H9 (cell line): ENCODE measurements around the gene CADM1. TPM values are rescaled to one million over a fixed set of nuclear protein-coding genes. Genes with fewer than 3 reads are reported as not detected.

Experiments used
- DNase-seq: peaks from one replicate; pipeline ENCODE4 v3.0.0-alpha.2; 2017
- H2AFZ ChIP-seq: one replicate; pipeline ENCODE4 v1.6.1; 2013; ENCODE audit warnings: mild to moderate bottlenecking, low read length, control low read depth, moderate library complexity
- H2AK5ac ChIP-seq: 2 replicates; pipeline ENCODE4 v1.6.1; 2013; ENCODE audit warnings: low read length, control low read depth, mixed read lengths; ENCODE audit not compliant: insufficient read length
- H2BK120ac ChIP-seq: one replicate; pipeline ENCODE4 v1.6.1; 2013; ENCODE audit warnings: low read depth, mild to moderate bottlenecking, low read length, control low read depth, inconsistent platforms; ENCODE audit not compliant: poor library complexity, severe bottlenecking
- H2BK12ac ChIP-seq: 2 replicates; pipeline ENCODE4 v1.6.1; 2013; ENCODE audit warnings: low read length, control low read depth, mixed read lengths, low read depth; ENCODE audit not compliant: insufficient read length
- H2BK15ac ChIP-seq: 2 replicates; pipeline ENCODE4 v1.6.1; 2013; ENCODE audit warnings: low read depth, low read length, control low read depth
- H2BK20ac ChIP-seq: one replicate; pipeline ENCODE4 v1.6.1; 2013; ENCODE audit warnings: low read depth, mild to moderate bottlenecking, low read length, control low read depth, inconsistent platforms; ENCODE audit not compliant: poor library complexity, severe bottlenecking
- H2BK5ac ChIP-seq: 2 replicates; pipeline ENCODE4 v1.6.1; 2013; ENCODE audit warnings: low read length, control low read depth, mixed read lengths; ENCODE audit not compliant: insufficient read length
- H3K14ac ChIP-seq: 2 replicates; pipeline ENCODE4 v1.6.1; 2013; ENCODE audit warnings: low read length, control low read depth; ENCODE audit not compliant: insufficient read depth
- H3K18ac ChIP-seq: 2 replicates; pipeline ENCODE4 v1.6.1; 2013; ENCODE audit warnings: low read depth, mild to moderate bottlenecking, mixed read lengths, low read length, control low read depth; ENCODE audit not compliant: insufficient read length
- H3K23ac ChIP-seq: 2 replicates; pipeline ENCODE4 v1.6.1; 2013; ENCODE audit warnings: low read length, control low read depth, mixed read lengths, low read depth; ENCODE audit not compliant: insufficient read length
- H3K23me2 ChIP-seq: 2 replicates; pipeline ENCODE4 v1.6.1; 2013; ENCODE audit warnings: low read depth, mild to moderate bottlenecking, mixed read lengths, low read length, control low read depth; ENCODE audit not compliant: insufficient read length, poor library complexity, severe bottlenecking
- H3K27ac ChIP-seq: 2 replicates; pipeline ENCODE4 v1.5.1; 2013; ENCODE audit warnings: low read length, control low read depth, mixed read lengths, low read depth; ENCODE audit not compliant: insufficient read length
- H3K27me3 ChIP-seq: 2 replicates; pipeline ENCODE4 v1.6.1; 2013; ENCODE audit warnings: low read length, control low read depth, inconsistent platforms; ENCODE audit not compliant: insufficient read depth
- H3K4ac ChIP-seq: 2 replicates; pipeline ENCODE4 v1.6.1; 2013; ENCODE audit warnings: low read depth, mild to moderate bottlenecking, control low read depth, inconsistent platforms, low read length, moderate library complexity
- H3K4me1 ChIP-seq: 2 replicates; pipeline ENCODE4 v1.6.1; 2013; ENCODE audit warnings: low read length, control low read depth, inconsistent platforms; ENCODE audit not compliant: insufficient read depth
- H3K4me2 ChIP-seq: 2 replicates; pipeline ENCODE4 v1.6.1; 2013; ENCODE audit warnings: low read length, control low read depth, mixed read lengths; ENCODE audit not compliant: insufficient read length, insufficient read depth
- H3K56ac ChIP-seq: 2 replicates; pipeline ENCODE4 v1.6.1; 2013; ENCODE audit warnings: low read depth, mild to moderate bottlenecking, mixed read lengths, low read length, control low read depth; ENCODE audit not compliant: insufficient read length
- H3K79me1 ChIP-seq: 2 replicates; pipeline ENCODE4 v1.6.1; 2013; ENCODE audit warnings: low read depth, mild to moderate bottlenecking, moderate library complexity, low read length, control low read depth, inconsistent platforms; ENCODE audit not compliant: insufficient read depth, poor library complexity, severe bottlenecking
- H3K79me2 ChIP-seq: 2 replicates; pipeline ENCODE4 v1.6.1; 2013; ENCODE audit warnings: low read length, control low read depth, inconsistent platforms; ENCODE audit not compliant: insufficient read depth
- H3K9ac ChIP-seq: 2 replicates; pipeline ENCODE4 v1.6.1; 2013; ENCODE audit warnings: low read length, control low read depth, mixed read lengths; ENCODE audit not compliant: insufficient read length; ENCODE audit errors: extremely low read depth
- H3K9me3 ChIP-seq: one replicate; pipeline ENCODE4 v1.6.1; 2013; ENCODE audit warnings: low read depth, low read length, inconsistent platforms; ENCODE audit not compliant: control insufficient read depth
- H3T11ph ChIP-seq: one replicate; pipeline ENCODE4 v1.6.1; 2013; ENCODE audit warnings: mild to moderate bottlenecking, low read length, control low read depth, inconsistent platforms
- H4K20me1 ChIP-seq: one replicate; pipeline ENCODE4 v1.6.1; 2013; ENCODE audit not compliant: control insufficient read depth, insufficient read length, insufficient read depth
- H4K5ac ChIP-seq: 2 replicates; pipeline ENCODE4 v1.6.1; 2013; ENCODE audit warnings: low read depth, mild to moderate bottlenecking, mixed read lengths, low read length, control low read depth; ENCODE audit not compliant: insufficient read length
- H4K8ac ChIP-seq: replicated peaks from 2 replicates; pipeline ENCODE4 v1.6.1; 2013; ENCODE audit warnings: low read length, control low read depth, mixed read lengths, low read depth; ENCODE audit not compliant: insufficient read length
- H4K91ac ChIP-seq: 2 replicates; pipeline ENCODE4 v1.6.1; 2013; ENCODE audit warnings: low read depth, mild to moderate bottlenecking, moderate library complexity, mixed read lengths, low read length, control low read depth; ENCODE audit not compliant: insufficient read length
- H3K27ac Mint-ChIP-seq, 3 experiments: 2 replicates in 2 of 3; 3 replicates in 1 of 3; pipeline ENCODE4 v1.8.0; 2020 to 2021; ENCODE audit warnings: mixed read lengths in 3 of 3, mild to moderate bottlenecking in 1 of 3, moderate library complexity in 1 of 3
- H3K27me3 Mint-ChIP-seq: 2 replicates; pipeline ENCODE4 v1.8.0; 2021; ENCODE audit warnings: low read depth, mild to moderate bottlenecking, moderate library complexity, mixed read lengths
- H3K36me3 Mint-ChIP-seq, 3 experiments: 2 replicates in 2 of 3; 3 replicates in 1 of 3; pipeline ENCODE4 v1.8.0; 2020 to 2021; ENCODE audit warnings: low read depth in 3 of 3, mixed read lengths in 3 of 3; ENCODE audit not compliant: insufficient read depth in 1 of 3
- H3K4me1 Mint-ChIP-seq, 2 experiments: 2 replicates each; pipeline ENCODE4 v1.8.0; 2020; ENCODE audit warnings: mixed read lengths in 2 of 2
- H3K4me3 Mint-ChIP-seq, 2 experiments: 2 replicates in 1 of 2; 3 replicates in 1 of 2; pipeline ENCODE4 v1.8.0; 2020 to 2021; ENCODE audit warnings: mild to moderate bottlenecking in 2 of 2, mixed read lengths in 2 of 2, moderate library complexity in 1 of 2
- H3K9me3 Mint-ChIP-seq, 2 experiments: 2 replicates in 1 of 2; 3 replicates in 1 of 2; pipeline ENCODE4 v1.8.0; 2020; ENCODE audit warnings: mild to moderate bottlenecking in 2 of 2, mixed read lengths in 2 of 2, moderate library complexity in 1 of 2
- CTCF ChIP-seq: fragments of 200-600 bp; sonication (generic); conservative IDR thresholded peaks from 3 replicates; pipeline ENCODE4 v1.8.0; 2021; ENCODE audit warnings: antibody characterized with exemption, mild to moderate bottlenecking
- WGBS: extraction: QIAGEN DNeasy Blood & Tissue Kit; methylation state at CpG from one replicate; pipeline ENCODE4 v1.1.7; 2013; ENCODE audit warnings: missing lambda C conversion rate, low lambda C conversion rate, mixed read lengths; ENCODE audit not compliant: insufficient read length; ENCODE audit errors: extremely low coverage; 5-methylcytosine and 5-hydroxymethylcytosine counted together
- total RNA-seq: library from RNA; stranded (reverse); gene quantifications from 2 replicates; pipeline ENCODE4 v1.2.1, GENCODE V29; 2021

CADM1 gene
- total RNA-seq, 1 experiment from 2014 or later = 11.9 TPM

DNA sequence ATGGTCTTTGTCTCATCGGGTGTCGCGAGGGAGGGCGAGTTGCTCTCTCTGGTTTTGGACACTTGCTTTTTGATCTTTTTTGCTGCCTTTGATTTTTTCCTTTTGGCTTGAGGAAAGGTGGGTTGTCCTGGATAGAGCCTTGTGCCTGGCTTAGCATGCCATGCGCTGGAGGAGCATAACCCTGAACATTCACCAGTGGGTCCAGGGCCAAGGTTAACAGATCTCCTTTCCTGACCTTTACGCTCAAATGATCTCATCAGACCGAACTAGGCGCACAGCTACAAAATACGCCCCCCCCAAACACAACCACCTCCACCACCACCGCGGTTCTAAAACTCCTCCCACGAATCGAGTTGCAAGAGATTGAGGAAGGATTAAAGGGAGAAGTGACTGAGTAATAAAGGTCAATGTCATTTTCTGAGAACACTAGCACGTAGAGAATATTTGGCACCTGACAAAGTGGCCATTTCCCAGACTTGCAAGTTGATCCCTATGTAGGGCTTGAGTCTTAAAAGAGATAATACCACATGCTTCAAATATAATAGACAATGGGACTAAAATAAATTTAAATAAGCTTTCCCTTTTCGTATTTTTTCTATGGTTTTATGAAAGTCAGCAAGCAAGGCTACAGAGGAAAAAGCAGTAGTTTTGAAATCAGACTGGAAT lies 48.7 kb upstream of the CADM1 start:
- Mint-ChIP-seq H3K9me3 (no peaks in the 10 kb centered on the region), H3K36me3 (no peaks in the 10 kb centered on the region), H3K27ac (no peak overlapping the region), H3K4me1 (peaks cover 39 to 51% of the 10 kb centered on the region in 2 experiments), H3K4me3 (no peak overlapping the region), H3K27me3 (peaks cover 4% of the 10 kb centered on the region; the same call in 1 of the 2 replicates)
- Histone ChIP-seq H3K27ac (no peak overlapping the region), H3T11ph (no peak overlapping the region), H2AK5ac (no peak overlapping the region), H4K91ac (no peak overlapping the region), H3K9ac (no peak overlapping the region), H4K8ac (no peak overlapping the region), H3K18ac (no peak overlapping the region), H2BK15ac (no peak overlapping the region), H2BK12ac (no peak overlapping the region), H4K5ac (no peak overlapping the region), H3K4me2 (no peak overlapping the region), H3K79me2 (no peaks in the 10 kb centered on the region), H3K23me2 (no peaks in the 10 kb centered on the region), H2AFZ (no peak overlapping the region), H3K4me1 (peaks cover 6% of the 10 kb centered on the region; the same call in 1 of the 2 replicates), H2BK5ac (no peak overlapping the region), H4K20me1 (no peaks in the 10 kb centered on the region), H2BK120ac (no peak overlapping the region), H3K27me3 (no peaks in the 10 kb centered on the region), H3K23ac (no peak overlapping the region), H3K14ac (no peak overlapping the region), H2BK20ac (no peak overlapping the region), H3K56ac (no peak overlapping the region), H3K79me1 (no peaks in the 10 kb centered on the region), H3K9me3 (no peaks in the 10 kb centered on the region), H3K4ac (no peak overlapping the region)
- no peak for TF ChIP-seq CTCF
- DNase-seq = no peak
- WGBS = no CpG with 5 or more reads among the region's 15 CpGs
